ENCODE measurements around the gene SRMS.

SRMS gene

GRCh38 chr20:63546956-63547724 is 409 bp downstream of the SRMS start:
- Histone ChIP-seq H3K27ac (ENCODE audit: low read depth, low read length) (no peak overlapping the region), H3K4me3 (ENCODE audit: low read depth, low read length) (no peak overlapping the region), H3K36me3 (ENCODE audit: insufficient read depth, low read length) (no peaks in the 10 kb centered on the region), H3K79me2 (ENCODE audit: control insufficient read depth, insufficient read depth, low read length, unreplicated experiment) (no peaks in the 10 kb centered on the region), H2AFZ (ENCODE audit: low read length, unreplicated experiment) (no peak overlapping the region), H3K4me1 (ENCODE audit: control insufficient read depth, insufficient read depth, low read length, unreplicated experiment) (no peaks in the 10 kb centered on the region), H3K27me3 (ENCODE audit: insufficient read depth, low read length) (no peaks in the 10 kb centered on the region)

DNA sequence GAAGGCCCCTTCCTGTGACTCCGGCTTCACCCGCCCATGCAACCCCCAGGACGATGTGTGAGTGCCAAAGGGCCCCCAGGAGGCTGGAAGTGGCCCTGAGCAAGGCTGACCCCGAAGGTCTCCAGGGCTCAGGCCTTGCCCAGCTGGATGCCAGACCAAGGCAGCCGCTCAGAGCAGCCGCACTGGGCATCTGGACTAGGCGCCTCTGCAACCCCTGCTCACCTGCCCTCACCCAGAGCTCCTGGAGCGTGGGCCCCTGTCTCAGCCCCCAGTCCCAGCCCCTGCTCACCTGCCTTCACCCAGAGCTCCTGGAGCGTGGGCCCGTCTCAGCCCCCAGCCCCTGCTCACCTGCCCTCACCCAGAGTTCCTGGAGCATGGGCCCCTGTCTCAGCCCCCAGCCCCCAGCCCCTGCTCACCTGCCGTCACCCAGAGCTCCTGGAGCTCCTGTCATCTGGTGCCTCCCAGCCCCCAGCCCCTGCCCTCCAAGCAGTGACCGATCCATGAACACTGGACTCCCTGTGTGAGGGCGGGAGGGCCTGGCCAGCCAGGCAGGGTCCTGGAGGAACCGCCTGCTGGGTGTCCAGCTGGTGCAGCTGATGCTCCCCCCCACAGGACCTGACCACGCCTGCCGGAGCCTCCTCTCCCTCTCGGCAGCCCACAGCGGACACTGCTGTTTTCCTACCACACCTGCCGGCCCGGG is 1.1 kb downstream of the SRMS start:
- Histone ChIP-seq H3K79me2 (ENCODE audit: control insufficient read depth, insufficient read depth, low read length, unreplicated experiment) (no peaks in the 10 kb centered on the region), H3K27me3 (ENCODE audit: insufficient read depth, low read length) (no peaks in the 10 kb centered on the region), H3K4me3 (ENCODE audit: low read depth, low read length) (no peak overlapping the region), H3K36me3 (ENCODE audit: insufficient read depth, low read length) (no peaks in the 10 kb centered on the region), H2AFZ (ENCODE audit: low read length, unreplicated experiment) (no peak overlapping the region), H3K4me1 (ENCODE audit: control insufficient read depth, insufficient read depth, low read length, unreplicated experiment) (no peaks in the 10 kb centered on the region), H3K27ac (ENCODE audit: low read depth, low read length) (no peak overlapping the region)

DNA sequence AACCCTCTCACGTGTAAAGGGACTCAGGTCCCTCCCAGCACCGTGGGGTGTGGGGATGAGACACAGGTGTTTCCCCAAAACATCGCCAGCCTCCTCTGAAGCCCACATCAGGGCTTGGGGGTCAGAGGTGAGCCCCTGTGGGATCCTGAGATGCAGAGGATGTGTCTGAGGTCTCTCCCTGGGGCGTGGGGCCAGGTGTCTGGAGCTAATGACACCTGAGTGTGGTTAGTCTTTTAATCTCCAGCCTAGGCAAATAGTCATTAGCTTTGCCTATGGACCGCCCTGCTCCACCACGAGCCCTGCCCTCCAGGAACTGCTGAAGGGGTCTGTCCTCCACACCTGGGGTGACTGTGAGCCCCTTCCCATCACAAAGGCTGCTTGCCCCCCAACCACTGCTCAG is 1.7 kb downstream of the SRMS start:
- Histone ChIP-seq H3K4me1 (ENCODE audit: control insufficient read depth, insufficient read depth, low read length, unreplicated experiment) (no peaks in the 10 kb centered on the region), H3K36me3 (ENCODE audit: insufficient read depth, low read length) (no peaks in the 10 kb centered on the region), H3K4me3 (ENCODE audit: low read depth, low read length) (no peak overlapping the region), H3K27ac (ENCODE audit: low read depth, low read length) (no peak overlapping the region), H3K27me3 (ENCODE audit: insufficient read depth, low read length) (no peaks in the 10 kb centered on the region), H2AFZ (ENCODE audit: low read length, unreplicated experiment) (no peak overlapping the region), H3K79me2 (ENCODE audit: control insufficient read depth, insufficient read depth, low read length, unreplicated experiment) (no peaks in the 10 kb centered on the region)

DNA sequence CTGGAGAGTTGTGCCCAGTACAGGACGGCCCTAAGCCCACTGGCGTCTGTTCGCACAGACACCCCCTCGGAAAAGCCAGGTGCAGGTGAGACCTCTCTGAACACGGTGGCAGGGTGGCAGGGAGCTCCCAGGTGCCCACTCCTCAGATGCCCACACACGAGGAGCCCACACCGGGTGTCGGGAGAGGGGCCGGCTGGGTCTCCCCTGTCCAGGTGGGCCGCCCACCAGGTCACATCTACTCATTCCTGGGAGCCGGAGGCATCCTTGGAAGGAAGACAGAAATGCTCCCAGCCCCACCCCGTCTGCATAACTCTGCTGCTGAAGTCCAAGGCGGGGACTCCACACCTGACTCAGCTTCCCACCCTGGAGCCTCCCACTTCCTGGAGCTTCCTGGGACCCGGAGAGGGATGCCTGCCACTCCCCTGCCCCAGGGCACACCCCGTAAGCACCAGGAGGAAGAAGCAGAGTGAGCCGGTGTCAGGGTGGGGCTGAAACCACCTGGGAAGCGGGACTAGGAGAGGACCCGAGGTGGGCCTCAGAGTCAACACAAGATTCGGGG is 2.5 kb downstream of the SRMS start:
- no peak overlapping the region for H3K27ac ChIP-seq (ENCODE audit: low read depth, low read length)
- no peaks in the 10 kb centered on the region for H3K36me3 ChIP-seq (ENCODE audit: insufficient read depth, low read length)
- H3K79me2 ChIP-seq (ENCODE audit: control insufficient read depth, insufficient read depth, low read length, unreplicated experiment): no peaks in the 10 kb centered on the region
- no peaks in the 10 kb centered on the region for H3K27me3 ChIP-seq (ENCODE audit: insufficient read depth, low read length)
- H3K4me3 ChIP-seq (ENCODE audit: low read depth, low read length): no peak overlapping the region
- H2AFZ ChIP-seq (ENCODE audit: low read length, unreplicated experiment): no peak overlapping the region
- no peaks in the 10 kb centered on the region for H3K4me1 ChIP-seq (ENCODE audit: control insufficient read depth, insufficient read depth, low read length, unreplicated experiment)

DNA sequence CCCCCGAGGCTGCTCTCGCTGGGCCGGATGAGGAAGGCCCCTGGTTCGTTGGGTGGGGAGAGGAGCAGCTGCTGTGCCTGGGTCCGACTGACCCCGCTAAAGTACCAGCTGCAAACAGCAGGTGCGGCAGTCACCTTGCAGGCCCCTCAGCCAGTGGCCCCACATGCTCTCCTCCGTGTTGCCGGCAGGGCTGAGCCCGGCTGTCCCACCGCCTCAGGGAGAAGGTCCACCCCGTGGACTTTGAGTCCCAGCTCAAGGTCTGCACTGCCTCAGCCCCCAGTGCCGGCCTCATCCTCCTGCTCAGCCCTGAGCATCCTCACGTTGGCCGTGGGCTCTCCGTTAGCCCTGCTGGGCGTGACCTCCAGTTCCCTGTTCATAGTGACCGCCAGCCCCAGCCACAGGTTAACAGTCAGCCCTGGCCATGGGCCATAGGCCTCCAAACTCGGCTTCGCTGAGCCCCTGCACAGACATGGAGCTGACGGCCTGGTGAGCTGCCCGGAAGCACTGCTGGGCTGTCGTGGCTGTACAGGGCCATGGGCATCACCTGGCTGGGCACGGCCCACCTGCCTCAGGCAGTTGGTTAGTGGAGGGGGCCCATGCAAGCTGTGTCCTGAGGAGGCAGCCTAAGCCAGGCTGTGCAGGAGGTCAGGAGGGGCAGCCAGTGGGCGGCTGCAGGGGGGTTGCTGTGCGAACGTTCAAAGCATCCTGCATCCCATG is 3.1 kb downstream of the SRMS start:
- no peaks in the 10 kb centered on the region for H3K4me1 ChIP-seq (ENCODE audit: control insufficient read depth, insufficient read depth, low read length, unreplicated experiment)
- no peaks in the 10 kb centered on the region for H3K36me3 ChIP-seq (ENCODE audit: insufficient read depth, low read length)
- no peak overlapping the region for H3K4me3 ChIP-seq (ENCODE audit: low read depth, low read length)
- H2AFZ ChIP-seq (ENCODE audit: low read length, unreplicated experiment): no peak overlapping the region
- H3K27me3 ChIP-seq (ENCODE audit: insufficient read depth, low read length): no peaks in the 10 kb centered on the region
- no peak overlapping the region for H3K27ac ChIP-seq (ENCODE audit: low read depth, low read length)
- no peaks in the 10 kb centered on the region for H3K79me2 ChIP-seq (ENCODE audit: control insufficient read depth, insufficient read depth, low read length, unreplicated experiment)

DNA sequence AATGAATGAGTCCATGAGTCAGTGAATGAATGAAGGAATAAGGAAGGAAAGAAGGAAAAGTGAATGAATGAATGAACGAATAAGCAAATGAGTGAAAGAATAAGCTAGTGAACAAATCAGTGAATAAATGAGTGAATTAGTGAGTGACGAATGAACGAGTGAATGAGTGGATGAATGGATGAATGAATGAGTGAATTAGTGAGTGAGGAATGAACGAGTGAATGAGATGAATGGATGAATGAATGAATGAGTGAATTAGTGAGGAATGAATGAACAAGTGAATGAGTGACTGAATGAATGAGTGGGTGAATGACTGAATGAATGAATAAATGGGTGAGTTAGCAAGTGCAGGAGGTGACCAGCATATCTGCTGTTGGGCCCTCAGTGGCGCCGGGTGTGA is 3.8 kb downstream of the SRMS start:
- H3K4me3 ChIP-seq (ENCODE audit: low read depth, low read length): no peak overlapping the region
- no peak overlapping the region for H2AFZ ChIP-seq (ENCODE audit: low read length, unreplicated experiment)
- H3K27ac ChIP-seq (ENCODE audit: low read depth, low read length): no peak overlapping the region
- no peaks in the 10 kb centered on the region for H3K79me2 ChIP-seq (ENCODE audit: control insufficient read depth, insufficient read depth, low read length, unreplicated experiment)
- no peaks in the 10 kb centered on the region for H3K36me3 ChIP-seq (ENCODE audit: insufficient read depth, low read length)
- H3K27me3 ChIP-seq (ENCODE audit: insufficient read depth, low read length): no peaks in the 10 kb centered on the region
- no peaks in the 10 kb centered on the region for H3K4me1 ChIP-seq (ENCODE audit: control insufficient read depth, insufficient read depth, low read length, unreplicated experiment)

GRCh38 chr20:63543131-63543530 is 4.4 kb downstream of the SRMS start:
- no peaks in the 10 kb centered on the region for H3K27me3 ChIP-seq (ENCODE audit: insufficient read depth, low read length)
- H3K27ac ChIP-seq (ENCODE audit: low read depth, low read length): no peak overlapping the region

DNA sequence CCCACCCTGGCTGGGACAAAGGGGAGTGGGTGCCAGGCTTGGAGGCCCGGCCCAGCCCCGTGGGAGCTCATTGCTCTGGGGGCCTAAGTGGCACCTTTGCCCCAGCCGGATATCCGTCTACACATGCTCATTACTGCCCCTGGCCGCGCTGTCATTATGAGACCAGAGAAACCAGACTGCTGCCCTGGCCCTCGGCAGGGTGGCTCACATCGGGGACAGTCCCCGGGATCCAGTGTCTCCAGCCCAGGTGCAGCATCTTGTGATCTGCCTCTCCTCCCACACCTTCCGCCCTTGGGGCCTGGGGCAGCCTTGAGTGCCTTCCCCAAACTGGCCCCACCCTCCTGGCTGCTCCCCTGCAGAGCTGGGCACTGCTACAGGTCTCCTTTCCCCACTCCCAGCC is 4.9 kb downstream of the SRMS start:
- Histone ChIP-seq H3K27me3 (ENCODE audit: insufficient read depth, low read length) (no peaks in the 10 kb centered on the region), H3K27ac (ENCODE audit: low read depth, low read length) (no peak overlapping the region), H3K4me1 (ENCODE audit: control insufficient read depth, insufficient read depth, low read length, unreplicated experiment) (no peaks in the 10 kb centered on the region)

More at GRCh38 chr20:63543131-63543530, 4.4 kb downstream of the SRMS start:
- H3K4me1 ChIP-seq (ENCODE audit: control insufficient read depth, insufficient read depth, low read length, unreplicated experiment): no peaks in the 10 kb centered on the region
- no peak overlapping the region for H3K4me3 ChIP-seq (ENCODE audit: low read depth, low read length)
- H2AFZ ChIP-seq (ENCODE audit: low read length, unreplicated experiment): no peak overlapping the region
- H3K36me3 ChIP-seq (ENCODE audit: insufficient read depth, low read length): no peaks in the 10 kb centered on the region
- no peaks in the 10 kb centered on the region for H3K79me2 ChIP-seq (ENCODE audit: control insufficient read depth, insufficient read depth, low read length, unreplicated experiment)

DNA sequence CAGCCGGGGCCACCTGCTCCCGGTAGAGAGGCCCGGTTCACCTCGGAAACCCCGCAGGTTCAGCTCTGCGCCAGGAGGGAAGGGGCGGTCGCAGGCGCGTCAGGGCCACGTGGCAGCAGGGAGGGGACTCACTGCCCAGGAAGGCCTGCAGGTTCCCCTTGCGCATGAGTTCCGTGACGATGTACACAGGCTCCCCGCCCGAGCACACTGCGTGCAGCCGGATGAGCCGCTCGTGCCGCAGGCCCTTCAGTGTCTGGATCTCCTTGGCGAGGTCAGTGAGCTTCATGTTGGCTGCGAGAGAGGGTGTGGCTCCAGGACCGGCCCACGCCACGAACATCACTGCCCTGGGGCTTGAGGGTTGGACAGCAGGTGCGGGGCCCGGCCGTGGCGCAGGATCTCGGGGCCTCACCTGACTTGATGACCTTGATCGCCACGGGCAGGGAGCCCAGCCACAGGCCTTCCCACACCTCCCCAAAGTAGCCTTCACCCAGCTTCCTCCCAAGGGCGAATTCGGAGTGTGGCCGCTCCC is 5.5 kb downstream of the SRMS start:
- no peaks in the 10 kb centered on the region for H3K27me3 ChIP-seq (ENCODE audit: insufficient read depth, low read length)
- H2AFZ ChIP-seq (ENCODE audit: low read length, unreplicated experiment): no peak overlapping the region
- H3K27ac ChIP-seq (ENCODE audit: low read depth, low read length): no peak overlapping the region

More for the DNA sequence above, 4.9 kb downstream of the SRMS start:
- H2AFZ ChIP-seq (ENCODE audit: low read length, unreplicated experiment): no peak overlapping the region
- H3K4me3 ChIP-seq (ENCODE audit: low read depth, low read length): no peak overlapping the region
- H3K79me2 ChIP-seq (ENCODE audit: control insufficient read depth, insufficient read depth, low read length, unreplicated experiment): no peaks in the 10 kb centered on the region
- no peaks in the 10 kb centered on the region for H3K36me3 ChIP-seq (ENCODE audit: insufficient read depth, low read length)

DNA sequence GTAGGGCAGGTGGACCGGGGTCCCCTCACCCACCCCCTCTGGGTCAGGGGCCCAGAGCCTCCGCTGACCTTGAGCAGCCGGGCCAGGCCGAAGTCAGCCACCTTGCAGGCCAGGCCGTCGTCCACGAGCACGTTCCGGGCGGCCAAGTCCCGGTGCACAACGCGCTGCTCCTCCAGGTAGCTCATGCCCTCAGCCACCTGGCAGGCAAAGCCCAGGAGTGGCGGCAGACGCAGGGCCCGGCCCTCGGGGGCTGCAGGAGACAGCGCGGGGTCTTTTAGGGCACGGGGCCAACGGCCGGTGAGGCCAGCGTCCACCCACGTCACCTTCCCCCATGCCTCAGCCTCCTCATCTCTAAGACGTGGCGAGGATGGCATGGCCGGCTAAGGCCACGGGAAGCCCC is 6.2 kb downstream of the SRMS start:
- H2AFZ ChIP-seq (ENCODE audit: low read length, unreplicated experiment): no peak overlapping the region
- H3K27ac ChIP-seq (ENCODE audit: low read depth, low read length): no peak overlapping the region
- no peak overlapping the region for H3K4me3 ChIP-seq (ENCODE audit: low read depth, low read length)
- H3K4me1 ChIP-seq (ENCODE audit: control insufficient read depth, insufficient read depth, low read length, unreplicated experiment): peaks cover 12% of the 10 kb centered on the region
- H3K27me3 ChIP-seq (ENCODE audit: insufficient read depth, low read length): no peaks in the 10 kb centered on the region
- H3K36me3 ChIP-seq (ENCODE audit: insufficient read depth, low read length): no peaks in the 10 kb centered on the region
- H3K79me2 ChIP-seq (ENCODE audit: control insufficient read depth, insufficient read depth, low read length, unreplicated experiment): no peaks in the 10 kb centered on the region

More for the DNA sequence above, 5.5 kb downstream of the SRMS start:
- Histone ChIP-seq H3K36me3 (ENCODE audit: insufficient read depth, low read length) (no peaks in the 10 kb centered on the region), H3K4me3 (ENCODE audit: low read depth, low read length) (no peak overlapping the region), H3K79me2 (ENCODE audit: control insufficient read depth, insufficient read depth, low read length, unreplicated experiment) (no peaks in the 10 kb centered on the region), H3K4me1 (ENCODE audit: control insufficient read depth, insufficient read depth, low read length, unreplicated experiment) (peaks cover 4% of the 10 kb centered on the region)
